GM12872 (cell line): Measurements from ENCODE around the gene KIAA1328.

Source experiments
- CTCF ChIP-seq: IDR thresholded peaks from 3 replicates; pipeline ENCODE4 v1.5.1; 2011; ENCODE audit warnings: low read depth, mild to moderate bottlenecking, low read length, moderate library complexity; ENCODE audit not compliant: insufficient read depth

Gene KIAA1328

GRCh38 chr18:36843199-36843598 lies 14.3 kb downstream of the KIAA1328 start:
- no peak for TF ChIP-seq CTCF

- no peak for TF ChIP-seq CTCF
Observed at GRCh38 chr18:36843784-36844183, 14.9 kb downstream of the KIAA1328 start.

GRCh38 chr18:36848609-36849008 lies 19.7 kb downstream of the KIAA1328 start:
- no peak for TF ChIP-seq CTCF

GRCh38 chr18:36849288-36850006 lies 20.5 kb downstream of the KIAA1328 start:
- TF ChIP-seq CTCF = no peak

GRCh38 chr18:36850527-36851201 lies 21.7 kb downstream of the KIAA1328 start:
- TF ChIP-seq CTCF = no peak

- no peak for TF ChIP-seq CTCF
Observed at GRCh38 chr18:36851202-36851590, 22.3 kb downstream of the KIAA1328 start.

- no peak for TF ChIP-seq CTCF
Observed at GRCh38 chr18:36856815-36857214, 27.9 kb downstream of the KIAA1328 start.
